Glutamatergic neuron (in vitro differentiated cells): ENCODE measurements around the gene SPTB. TPM values are rescaled to one million over a fixed set of nuclear protein-coding genes. Genes with fewer than 3 reads are reported as not detected.

Experiments used
- DNase-seq: peaks from one replicate; pipeline ENCODE4 v3.0.0; 2022
- H3K27ac Mint-ChIP-seq: one replicate; pipeline ENCODE4 v1.8.0; 2020; ENCODE audit warnings: mild to moderate bottlenecking, mixed read lengths, inconsistent platforms; ENCODE audit not compliant: unreplicated experiment
- H3K27me3 Mint-ChIP-seq: one replicate; pipeline ENCODE4 v1.8.0; 2020; ENCODE audit warnings: mild to moderate bottlenecking, moderate library complexity, mixed read lengths, inconsistent platforms; ENCODE audit not compliant: unreplicated experiment
- H3K36me3 Mint-ChIP-seq: one replicate; pipeline ENCODE4 v1.8.0; 2020; ENCODE audit warnings: mild to moderate bottlenecking, mixed read lengths, inconsistent platforms; ENCODE audit not compliant: unreplicated experiment
- H3K4me1 Mint-ChIP-seq: one replicate; pipeline ENCODE4 v1.8.0; 2020; ENCODE audit warnings: mild to moderate bottlenecking, low read depth, mixed read lengths, inconsistent platforms; ENCODE audit not compliant: unreplicated experiment
- H3K4me3 Mint-ChIP-seq: one replicate; pipeline ENCODE4 v1.8.0; 2020; ENCODE audit warnings: mild to moderate bottlenecking, mixed read lengths, inconsistent platforms; ENCODE audit not compliant: unreplicated experiment
- H3K9me3 Mint-ChIP-seq: one replicate; pipeline ENCODE4 v1.8.0; 2020; ENCODE audit warnings: mild to moderate bottlenecking, moderate library complexity, mixed read lengths, inconsistent platforms; ENCODE audit not compliant: unreplicated experiment
- CTCF ChIP-seq: fragments of 200-600 bp; sonication (generic); IDR thresholded peaks from one replicate; pipeline ENCODE4 v1.5.0; 2021; ENCODE audit not compliant: partially characterized antibody, unreplicated experiment
- total RNA-seq: library from RNA; stranded (reverse); fragmentation: NEBNext Ultra II Directional; extraction: Animal tissue kit (Norgen Biotek cat#: 25700); gene quantifications from one replicate; pipeline ENCODE4 v1.2.1, GENCODE V29; 2021; ENCODE audit not compliant: unreplicated experiment

SPTB gene
- total RNA-seq, 1 donor from 2014 or later = 1.9 TPM

- no peaks in the 10 kb centered on the region for H3K9me3 Mint-ChIP-seq
- H3K4me3 Mint-ChIP-seq = no peak overlapping the region
- H3K27ac Mint-ChIP-seq = no peak overlapping the region
- DNase-seq = no peak
- H3K27me3 Mint-ChIP-seq = peaks cover 8% of the 10 kb centered on the region
- peak; percentile 56 for TF ChIP-seq CTCF
- H3K4me1 Mint-ChIP-seq = peaks cover 9% of the 10 kb centered on the region
- H3K36me3 Mint-ChIP-seq = no peaks in the 10 kb centered on the region
Measured at GRCh38 chr14:64910847-64911495, 31.3 kb upstream of the SPTB start.

- Mint-ChIP-seq H3K36me3 (no peaks in the 10 kb centered on the region), H3K27ac (no peak overlapping the region), H3K4me1 (no peaks in the 10 kb centered on the region), H3K27me3 (no peaks in the 10 kb centered on the region), H3K9me3 (no peaks in the 10 kb centered on the region), H3K4me3 (no peak overlapping the region)
- no peak for TF ChIP-seq CTCF
- no peak for DNase-seq
Measured at GRCh38 chr14:64906022-64906421, 26.3 kb upstream of the SPTB start.

GRCh38 chr14:64899958-64900357 is 20.3 kb upstream of the SPTB start:
- no peak overlapping the region for H3K4me3 Mint-ChIP-seq
- H3K27me3 Mint-ChIP-seq = no peaks in the 10 kb centered on the region
- H3K9me3 Mint-ChIP-seq = peaks cover 2% of the 10 kb centered on the region
- DNase-seq = no peak
- TF ChIP-seq CTCF = no peak
- no peak overlapping the region for H3K27ac Mint-ChIP-seq
- no peaks in the 10 kb centered on the region for H3K36me3 Mint-ChIP-seq
- no peaks in the 10 kb centered on the region for H3K4me1 Mint-ChIP-seq

DNA sequence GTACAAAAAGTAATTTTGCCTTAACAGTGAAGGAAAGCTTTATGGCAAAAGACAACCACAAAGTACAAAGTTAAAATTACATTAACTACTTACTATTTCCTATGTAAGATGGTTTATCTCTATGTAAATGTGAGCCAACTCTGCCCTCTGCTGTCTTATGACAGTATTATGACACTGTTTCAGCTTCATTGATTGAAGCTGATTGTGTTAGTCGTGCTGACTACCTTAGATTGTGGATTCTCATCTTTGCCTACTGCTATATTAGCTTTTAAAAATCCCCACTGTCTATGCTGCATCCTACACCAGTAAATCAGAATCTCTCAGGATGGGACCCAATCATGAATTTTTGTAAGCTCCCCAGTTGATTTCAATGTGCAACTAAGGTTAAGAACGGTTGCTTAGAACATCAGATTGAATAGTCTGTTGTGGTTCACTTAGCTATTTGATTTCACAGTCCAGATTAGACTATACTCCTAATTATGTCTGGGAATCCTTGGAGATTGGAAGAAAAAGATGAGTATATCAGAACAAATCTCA is 12.2 kb upstream of the SPTB start:
- Mint-ChIP-seq H3K27ac (no peak overlapping the region), H3K36me3 (no peaks in the 10 kb centered on the region), H3K4me3 (no peak overlapping the region), H3K9me3 (peaks cover 4% of the 10 kb centered on the region), H3K27me3 (no peaks in the 10 kb centered on the region), H3K4me1 (peaks cover 9% of the 10 kb centered on the region)
- DNase-seq = no peak
- TF ChIP-seq CTCF = peak; percentile 58

- TF ChIP-seq CTCF = no peak
- H3K9me3 Mint-ChIP-seq = peaks cover 2% of the 10 kb centered on the region
- no peak overlapping the region for H3K4me3 Mint-ChIP-seq
- DNase-seq = no peak
- no peaks in the 10 kb centered on the region for H3K36me3 Mint-ChIP-seq
- no peaks in the 10 kb centered on the region for H3K27me3 Mint-ChIP-seq
- peaks cover 9% of the 10 kb centered on the region for H3K4me1 Mint-ChIP-seq
- H3K27ac Mint-ChIP-seq = no peak overlapping the region
Measured at GRCh38 chr14:64891173-64891838, 11.6 kb upstream of the SPTB start.
